ENCODE data around the gene SIN3A.
"Not testable (repeated sequence)": the region's sequence is repeated elsewhere in the genome, so short reads cannot be mapped to it uniquely, and the experiment has no call there.

- TF ChIP-seq CTCF, POLR2A (IDR thresholded peaks at IDR 0.05): not testable (repeated sequence)
Measured at GRCh38 chr15:75343953-75344352, 107.5 kb downstream of the SIN3A start.
